Kidney (tissue), 14 donors: Measurements from ENCODE around the gene PRDM1. TPM values are rescaled to one million over a fixed set of nuclear protein-coding genes. Genes with fewer than 3 reads are reported as not detected.

Source experiments
- DNase-seq, 5 donors: peaks; one replicate each; pipeline ENCODE4 v3.0.0-alpha.2; 2013 to 2020
- FAIRE-seq: peaks from 2 replicates; lab custom pipeline; 2012; peaks lifted over from hg19 to GRCh38; lab: Jason Lieb, UNC
- H3K27ac ChIP-seq, 2 donors: one replicate each; pipeline ENCODE4 v1.7.0; 2013; ENCODE audit warnings: low read depth in 2 of 2, low read length in 2 of 2, inconsistent platforms in 1 of 2
- H3K27me3 ChIP-seq: one replicate; pipeline ENCODE4 v1.7.1; 2013; ENCODE audit warnings: low read length, inconsistent platforms; ENCODE audit not compliant: control insufficient read depth, insufficient read depth
- H3K36me3 ChIP-seq, 3 donors: one replicate each; pipeline versions ENCODE4 v1.7.0 to v1.7.1; 2013; ENCODE audit warnings: low read length in 3 of 3, control low read depth in 1 of 3, inconsistent platforms in 1 of 3; ENCODE audit not compliant: insufficient read depth in 3 of 3, control insufficient read depth in 2 of 3
- H3K4me1 ChIP-seq, 3 donors: one replicate each; pipeline versions ENCODE4 v1.7.0 to v1.7.1; 2013; ENCODE audit warnings: low read length in 3 of 3, inconsistent platforms in 1 of 3, low read depth in 1 of 3; ENCODE audit not compliant: control insufficient read depth in 2 of 3, insufficient read depth in 2 of 3
- H3K4me3 ChIP-seq, 3 donors: one replicate each; pipeline versions ENCODE4 v1.7.0 to v1.8.1; 2013; ENCODE audit warnings: low read length in 3 of 3, control low read depth in 1 of 3, inconsistent platforms in 1 of 3
- H3K9ac ChIP-seq, 3 donors: one replicate each; pipeline versions ENCODE4 v1.7.0 to v1.7.1; 2013; ENCODE audit warnings: low read length in 3 of 3, control low read depth in 1 of 3, inconsistent platforms in 1 of 3
- H3K9me3 ChIP-seq, 3 donors: one replicate each; pipeline versions ENCODE4 v1.7.0 to v1.7.1; 2013; ENCODE audit warnings: low read length in 3 of 3, control low read depth in 1 of 3, inconsistent platforms in 1 of 3; ENCODE audit not compliant: control insufficient read depth in 2 of 3, insufficient read depth in 1 of 3
- intact Hi-C: fragments of 100-400 bp; cut with DNase I; formaldehyde crosslinking; loops from one replicate; pipeline ENCODE4 v1.11.1; 2022
- polyA plus RNA-seq: library from polyadenylated mRNA; stranded (reverse); fragments of 350-450 nt; fragmentation: Illumina TruSeq; extraction: RNeasy Lipid Tissue Mini Kit (QIAGEN cat#74804); gene quantifications from one replicate; pipeline ENCODE4 v1.2.3, GENCODE V29; 2014; ENCODE audit warnings: low read depth, low replicate concordance; ENCODE audit not compliant: insufficient read depth
- total RNA-seq: library from RNA; stranded (reverse); fragmentation: NEBNext Ultra II Directional; extraction: Animal tissue kit (Norgen Biotek cat#: 25700); gene quantifications from one replicate; pipeline ENCODE4 v1.2.1, GENCODE V29; 2021
- TF ChIP-seq, protein P1 (sequence below): IDR thresholded peaks from 3 replicates; pipeline ENCODE4 v1.5.1; 2012; ENCODE audit warnings: mild to moderate bottlenecking, moderate library complexity, borderline replicate concordance; ENCODE audit not compliant: insufficient read depth; ENCODE audit errors: extremely low read depth
- donor health status: control.
- donor health status: control.
- donor health status: control.
- donor health status: control.
- donor health status: control.
- donor health status: DM: yes; HTN: yes; CAD: no.
- donor health status: Normal renal cell carcinoma (clear cell type).

The PRDM1 gene
- total and polyA plus RNA-seq, 2 donors from 2014 or later: 0.86 to 23.0 TPM

DNA sequence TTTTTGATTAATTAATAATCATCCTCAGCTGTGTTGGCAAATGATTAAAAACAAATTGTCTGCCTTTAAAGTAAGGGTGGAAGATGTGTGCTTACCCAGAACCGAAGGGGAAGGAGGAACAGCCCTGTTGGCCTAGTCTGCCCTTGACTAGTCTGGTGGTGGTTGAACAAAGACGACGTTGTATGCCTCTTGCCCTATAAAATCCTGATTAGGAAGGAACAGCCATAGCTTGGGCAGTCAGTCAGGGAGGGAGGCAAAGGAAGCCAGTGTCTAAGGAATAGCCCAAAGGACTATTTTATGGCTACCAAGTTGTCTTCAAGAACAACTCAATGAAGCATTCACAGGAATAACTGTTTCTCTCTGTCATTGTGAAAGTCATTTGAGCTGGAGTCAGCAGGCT is 70.7 kb downstream of the PRDM1 start:
- no peak overlapping the region for H3K4me3 ChIP-seq
- TF ChIP-seq, protein P1, sequence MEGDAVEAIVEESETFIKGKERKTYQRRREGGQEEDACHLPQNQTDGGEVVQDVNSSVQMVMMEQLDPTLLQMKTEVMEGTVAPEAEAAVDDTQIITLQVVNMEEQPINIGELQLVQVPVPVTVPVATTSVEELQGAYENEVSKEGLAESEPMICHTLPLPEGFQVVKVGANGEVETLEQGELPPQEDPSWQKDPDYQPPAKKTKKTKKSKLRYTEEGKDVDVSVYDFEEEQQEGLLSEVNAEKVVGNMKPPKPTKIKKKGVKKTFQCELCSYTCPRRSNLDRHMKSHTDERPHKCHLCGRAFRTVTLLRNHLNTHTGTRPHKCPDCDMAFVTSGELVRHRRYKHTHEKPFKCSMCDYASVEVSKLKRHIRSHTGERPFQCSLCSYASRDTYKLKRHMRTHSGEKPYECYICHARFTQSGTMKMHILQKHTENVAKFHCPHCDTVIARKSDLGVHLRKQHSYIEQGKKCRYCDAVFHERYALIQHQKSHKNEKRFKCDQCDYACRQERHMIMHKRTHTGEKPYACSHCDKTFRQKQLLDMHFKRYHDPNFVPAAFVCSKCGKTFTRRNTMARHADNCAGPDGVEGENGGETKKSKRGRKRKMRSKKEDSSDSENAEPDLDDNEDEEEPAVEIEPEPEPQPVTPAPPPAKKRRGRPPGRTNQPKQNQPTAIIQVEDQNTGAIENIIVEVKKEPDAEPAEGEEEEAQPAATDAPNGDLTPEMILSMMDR: no peak
- no peaks in the 10 kb centered on the region for H3K4me1 ChIP-seq
- intact Hi-C loops: no loop called here
- DNase-seq (no peak), FAIRE-seq (no peak)
- H3K9me3 ChIP-seq: no peaks in the 10 kb centered on the region
- H3K36me3 ChIP-seq: no peaks in the 10 kb centered on the region
- no peak overlapping the region for H3K27ac ChIP-seq
- no peak overlapping the region for H3K9ac ChIP-seq
- no peaks in the 10 kb centered on the region for H3K27me3 ChIP-seq

DNA sequence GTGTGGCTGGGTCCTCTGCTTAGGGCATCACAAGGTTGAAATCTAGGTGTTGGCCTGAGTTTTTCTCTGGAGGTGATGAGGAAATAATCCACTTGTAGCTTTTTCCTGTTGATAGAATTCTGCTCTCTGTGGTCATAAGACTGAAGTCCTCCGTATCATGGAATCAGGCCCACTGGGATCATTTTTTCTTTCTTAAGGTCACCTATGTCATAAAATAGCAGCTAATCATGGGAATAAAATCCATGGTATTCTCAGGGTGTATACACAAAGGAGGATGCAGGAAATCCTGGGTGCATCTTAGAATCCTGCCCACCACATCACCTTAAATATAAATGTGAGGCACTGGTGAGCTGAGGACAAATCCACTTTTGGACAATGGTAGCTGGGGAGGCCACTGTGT is 72.7 kb downstream of the PRDM1 start:
- TF ChIP-seq, protein P1: no peak
- FAIRE-seq: no peak

More for the DNA sequence above, 72.7 kb downstream of the PRDM1 start:
- Histone ChIP-seq H3K27me3 (no peaks in the 10 kb centered on the region), H3K9ac (no peak overlapping the region), H3K4me1 (no peaks in the 10 kb centered on the region), H3K4me3 (no peak overlapping the region), H3K9me3 (no peaks in the 10 kb centered on the region), H3K36me3 (no peaks in the 10 kb centered on the region), H3K27ac (no peak overlapping the region)
- DNase-seq: no peak
- intact Hi-C loops: no loop called here

Other genes with a start within 250 kb of the PRDM1 start
- 31.6 TPM for gene ATG5, start 239.4 kb downstream of the PRDM1 start, total RNA-seq
- gene ATG5, start 239.4 kb downstream of the PRDM1 start, polyA plus RNA-seq: 26.5 TPM